ENCODE results near the gene ADCYAP1R1.

ADCYAP1R1 gene

DNA sequence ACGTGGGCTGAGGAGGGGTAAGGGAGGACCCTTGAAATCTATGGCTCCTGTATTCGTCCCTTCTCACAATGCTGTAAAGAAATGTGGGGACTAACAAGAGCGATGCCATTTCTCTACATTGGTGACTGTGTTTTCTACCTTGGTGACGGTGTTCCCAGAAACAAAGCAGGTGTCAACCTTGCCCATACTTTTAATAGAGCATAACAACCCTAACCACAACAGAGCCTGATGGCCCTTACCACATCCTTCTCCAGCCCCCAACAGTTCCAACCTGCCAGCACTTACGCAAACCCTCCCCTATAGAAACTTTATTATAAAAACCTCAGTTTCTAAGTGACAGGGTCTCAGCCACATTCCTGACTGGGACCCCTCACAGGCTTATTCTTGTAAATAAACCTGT, 28.2 kb upstream of the ADCYAP1R1 start:
- H3K4me3 ChIP-seq (ENCODE audit: low read length), result no peak overlapping the region
- no peak for DNase-seq (ENCODE audit: low read depth)
- TF ChIP-seq, protein P1, sequence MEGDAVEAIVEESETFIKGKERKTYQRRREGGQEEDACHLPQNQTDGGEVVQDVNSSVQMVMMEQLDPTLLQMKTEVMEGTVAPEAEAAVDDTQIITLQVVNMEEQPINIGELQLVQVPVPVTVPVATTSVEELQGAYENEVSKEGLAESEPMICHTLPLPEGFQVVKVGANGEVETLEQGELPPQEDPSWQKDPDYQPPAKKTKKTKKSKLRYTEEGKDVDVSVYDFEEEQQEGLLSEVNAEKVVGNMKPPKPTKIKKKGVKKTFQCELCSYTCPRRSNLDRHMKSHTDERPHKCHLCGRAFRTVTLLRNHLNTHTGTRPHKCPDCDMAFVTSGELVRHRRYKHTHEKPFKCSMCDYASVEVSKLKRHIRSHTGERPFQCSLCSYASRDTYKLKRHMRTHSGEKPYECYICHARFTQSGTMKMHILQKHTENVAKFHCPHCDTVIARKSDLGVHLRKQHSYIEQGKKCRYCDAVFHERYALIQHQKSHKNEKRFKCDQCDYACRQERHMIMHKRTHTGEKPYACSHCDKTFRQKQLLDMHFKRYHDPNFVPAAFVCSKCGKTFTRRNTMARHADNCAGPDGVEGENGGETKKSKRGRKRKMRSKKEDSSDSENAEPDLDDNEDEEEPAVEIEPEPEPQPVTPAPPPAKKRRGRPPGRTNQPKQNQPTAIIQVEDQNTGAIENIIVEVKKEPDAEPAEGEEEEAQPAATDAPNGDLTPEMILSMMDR (conservative IDR thresholded peaks at IDR 0.05; ENCODE audit: low read length), result no peak

DNA sequence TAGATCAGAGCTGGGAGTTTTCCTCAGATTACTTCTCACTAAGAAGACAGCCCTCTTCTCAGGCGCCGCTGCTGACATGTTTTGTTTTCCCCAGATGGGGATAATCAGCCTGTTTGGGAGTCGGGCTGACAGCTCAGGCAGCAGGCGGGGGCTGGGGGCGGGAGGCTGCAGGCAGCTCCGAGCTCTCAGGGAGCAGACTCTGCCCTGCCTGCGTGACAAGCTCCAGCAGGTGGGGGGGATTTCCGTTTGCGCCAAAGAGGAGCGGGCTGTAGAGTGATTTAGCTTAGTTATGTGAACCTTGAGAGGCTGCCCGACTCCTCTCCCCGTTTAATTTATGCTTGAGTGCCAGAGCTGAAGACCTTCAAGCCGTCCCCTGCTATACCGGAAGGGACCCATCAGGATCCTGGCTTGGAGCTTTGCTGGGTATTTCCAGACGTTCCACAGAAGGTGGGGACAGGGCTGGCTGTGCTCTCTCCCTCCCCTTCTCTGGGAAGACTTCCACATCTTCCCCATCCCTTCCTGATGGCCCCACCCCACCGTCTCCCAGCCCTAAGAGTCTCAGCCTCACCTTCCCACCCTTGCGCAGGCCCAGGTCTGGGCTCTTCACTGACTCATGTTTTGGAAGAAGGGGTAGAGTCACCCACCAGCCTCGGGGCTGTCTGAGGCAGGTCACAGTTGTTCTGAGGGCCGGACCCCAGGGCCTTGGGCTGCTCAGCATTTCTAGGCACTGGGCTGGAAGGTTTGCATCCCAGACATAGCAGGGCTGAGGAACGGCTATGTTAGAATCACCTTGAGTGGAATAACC, 24.7 kb upstream of the ADCYAP1R1 start:
- DNase-seq (ENCODE audit: low read depth), result peak; percentile 3
- TF ChIP-seq, protein P1 (conservative IDR thresholded peaks at IDR 0.05; ENCODE audit: low read length), result no peak

DNA sequence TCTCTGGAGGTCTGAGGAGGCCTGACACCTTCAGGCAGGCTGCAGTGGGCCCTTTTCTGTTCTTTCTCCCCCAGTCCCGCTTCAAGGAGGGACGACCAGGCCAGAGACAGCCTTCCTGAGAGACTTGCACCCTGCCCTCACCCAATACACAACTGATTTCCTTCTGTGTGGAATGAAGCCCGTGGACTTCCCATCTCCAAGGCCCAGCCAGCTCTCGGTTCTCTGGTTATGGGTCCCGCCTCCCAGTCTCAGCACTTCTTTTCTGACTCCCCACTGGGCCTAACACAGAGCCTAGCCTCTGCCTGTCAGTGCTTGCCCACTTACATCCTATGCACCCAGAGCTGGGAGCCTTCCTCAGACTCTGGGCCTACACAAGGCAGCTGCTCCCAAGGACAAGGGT, 24.1 kb upstream of the ADCYAP1R1 start:
- no peak for DNase-seq (ENCODE audit: low read depth)
- no peak overlapping the region for H3K4me3 ChIP-seq (ENCODE audit: low read length)

More for the DNA sequence above, 24.7 kb upstream of the ADCYAP1R1 start:
- no peak overlapping the region for H3K4me3 ChIP-seq (ENCODE audit: low read length)

DNA sequence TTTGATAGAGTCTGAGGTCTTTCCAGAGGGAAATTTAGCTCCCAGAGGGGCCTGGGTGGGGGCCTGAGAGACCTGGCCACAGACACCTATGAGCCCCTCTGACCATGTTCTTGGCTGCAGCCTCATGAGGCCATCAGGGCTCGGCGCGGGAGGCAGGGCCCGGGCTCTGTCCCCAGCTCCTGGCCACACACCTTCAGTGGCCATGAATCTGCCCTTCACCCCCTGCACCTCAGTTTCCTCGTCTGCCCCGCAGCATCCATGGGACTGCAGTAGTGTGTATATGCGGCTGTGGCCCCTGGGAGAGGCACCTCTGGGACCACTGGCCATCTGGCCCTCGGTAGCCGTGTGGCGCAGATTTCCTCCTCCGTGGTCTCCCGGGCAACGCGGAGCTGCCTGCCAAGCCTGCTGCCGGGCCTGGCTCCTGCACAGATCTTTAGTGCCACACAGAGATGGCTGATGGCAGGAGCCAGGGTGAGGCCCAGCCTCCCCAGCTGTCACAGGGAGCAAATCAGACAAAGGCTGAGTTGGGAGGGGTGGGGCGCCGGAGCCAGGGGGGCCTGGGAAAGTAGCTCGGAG, 23.6 kb upstream of the ADCYAP1R1 start:
- DNase-seq (ENCODE audit: low read depth), result no peak
- no peak overlapping the region for H3K4me3 ChIP-seq (ENCODE audit: low read length)
- TF ChIP-seq, protein P1 (conservative IDR thresholded peaks at IDR 0.05; ENCODE audit: low read length), result no peak

More for the DNA sequence above, 24.1 kb upstream of the ADCYAP1R1 start:
- TF ChIP-seq, protein P1 (conservative IDR thresholded peaks at IDR 0.05; ENCODE audit: low read length), result no peak

DNA sequence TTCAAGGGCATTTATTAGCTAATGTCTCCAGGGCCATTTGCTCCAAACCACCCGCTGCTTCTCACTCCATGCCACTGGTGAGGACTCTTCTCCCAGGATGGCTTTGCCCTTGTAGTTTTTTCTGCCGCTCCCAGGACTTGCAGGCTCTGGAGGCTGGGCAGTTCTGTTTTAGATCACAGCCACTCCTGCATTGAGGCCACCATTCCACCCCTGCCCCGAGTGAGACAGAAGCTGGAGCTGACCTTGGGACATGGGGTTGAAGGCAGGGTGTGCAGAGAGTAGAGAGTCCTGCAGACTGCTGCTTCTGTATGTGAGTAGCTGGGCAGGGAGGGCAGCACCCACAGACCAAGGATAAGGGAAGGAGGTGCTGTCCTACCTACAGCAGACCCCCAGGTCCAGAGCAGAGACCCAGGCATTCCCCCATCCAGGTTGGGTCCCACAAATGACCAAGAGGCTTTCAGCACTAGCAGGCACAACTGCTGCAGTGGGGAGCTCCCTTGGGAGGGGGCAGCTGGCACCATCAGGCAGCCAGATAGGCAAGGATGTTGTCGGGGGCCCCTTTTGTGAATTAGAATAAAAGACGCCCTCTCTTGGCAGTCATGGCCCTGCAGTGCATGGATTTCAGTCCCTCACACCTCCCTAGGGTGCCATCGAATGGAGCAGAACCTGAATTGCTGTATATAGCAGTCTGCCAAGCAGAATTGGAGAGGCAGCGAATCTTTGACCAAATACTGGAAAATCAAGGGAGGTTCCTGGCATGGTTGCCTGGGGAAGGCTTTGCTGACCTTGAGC, 22.7 kb upstream of the ADCYAP1R1 start:
- TF ChIP-seq, protein P1 (conservative IDR thresholded peaks at IDR 0.05; ENCODE audit: low read length), result no peak
- H3K4me3 ChIP-seq (ENCODE audit: low read length), result no peak overlapping the region
- DNase-seq (ENCODE audit: low read depth), result no peak

DNA sequence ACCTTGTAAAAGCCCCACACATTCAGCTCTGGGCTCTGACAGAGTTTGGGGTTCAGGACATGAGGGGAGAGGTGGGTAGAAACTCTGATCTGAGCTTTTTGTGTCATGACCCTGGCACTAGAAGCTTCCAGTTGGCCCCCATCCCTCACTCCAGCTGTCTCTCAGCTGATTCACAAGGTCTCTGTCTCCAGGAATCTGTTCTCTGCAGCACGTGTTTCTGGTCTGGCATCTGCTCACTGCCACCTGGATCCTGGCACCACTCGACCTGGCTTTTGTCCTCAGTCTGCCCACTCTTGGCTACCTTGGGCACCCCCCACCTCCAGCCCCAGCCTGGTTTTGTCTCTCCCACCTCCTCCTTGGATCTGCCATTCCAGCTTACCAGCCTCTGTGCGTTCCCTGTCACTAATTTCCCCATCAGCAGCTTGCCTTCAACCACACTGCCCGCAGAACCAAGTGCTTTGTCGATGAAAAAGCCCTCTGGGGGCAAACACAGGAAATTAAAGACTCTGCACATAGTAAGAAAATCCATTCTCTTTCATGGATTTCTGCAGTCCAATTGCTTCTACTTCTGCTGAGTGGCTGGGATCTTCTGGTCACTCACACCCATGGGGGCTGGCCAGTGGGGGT, 18.3 kb upstream of the ADCYAP1R1 start:
- no peak for DNase-seq (ENCODE audit: low read depth)
- TF ChIP-seq, protein P1 (conservative IDR thresholded peaks at IDR 0.05; ENCODE audit: low read length), result no peak
- H3K4me3 ChIP-seq (ENCODE audit: low read length), result no peak overlapping the region

Measured in AG10803 (cell line).